ENCODE results near the gene NAMPT.

The NAMPT gene

DNA sequence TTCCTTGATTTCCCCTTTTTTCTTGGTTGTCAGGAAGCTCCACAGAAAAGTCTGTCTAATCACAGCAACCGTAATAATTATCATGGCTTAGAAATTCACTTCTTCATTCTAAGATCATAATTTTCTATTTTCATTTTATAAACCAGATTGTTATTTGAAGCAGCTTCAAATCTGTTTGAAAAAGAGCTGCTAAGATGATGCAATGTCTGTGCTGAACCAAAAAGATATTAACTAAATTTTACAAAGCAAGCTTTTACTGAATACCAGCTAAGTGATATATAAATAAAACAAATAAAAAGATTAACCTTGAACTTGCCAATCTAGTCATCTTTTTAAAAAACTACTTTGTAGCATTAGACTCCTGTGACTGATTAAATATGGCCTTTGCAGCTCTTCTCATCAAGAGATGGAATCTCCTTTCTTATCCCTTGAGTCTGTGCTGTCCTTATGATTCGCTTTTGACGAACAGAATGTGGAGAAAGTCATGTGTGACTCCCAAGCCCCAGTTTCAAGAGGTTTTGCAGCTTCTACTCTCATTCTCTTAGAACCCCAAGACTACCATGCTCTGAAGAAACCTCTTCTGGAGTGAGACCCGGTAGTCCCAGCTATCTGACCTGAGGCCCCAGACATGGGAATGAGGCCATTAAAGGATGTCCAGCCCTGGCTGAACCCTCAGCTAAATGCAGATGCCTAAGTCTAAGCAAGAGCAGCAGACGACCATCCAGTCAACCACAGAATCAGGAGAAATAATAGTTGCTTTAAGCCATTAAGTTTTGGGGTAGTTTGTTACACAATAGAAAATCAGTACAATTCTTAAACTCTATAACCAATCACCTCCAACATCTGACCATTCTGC, 14.4 kb downstream of the NAMPT start:
- DNase-seq: no peak

DNA sequence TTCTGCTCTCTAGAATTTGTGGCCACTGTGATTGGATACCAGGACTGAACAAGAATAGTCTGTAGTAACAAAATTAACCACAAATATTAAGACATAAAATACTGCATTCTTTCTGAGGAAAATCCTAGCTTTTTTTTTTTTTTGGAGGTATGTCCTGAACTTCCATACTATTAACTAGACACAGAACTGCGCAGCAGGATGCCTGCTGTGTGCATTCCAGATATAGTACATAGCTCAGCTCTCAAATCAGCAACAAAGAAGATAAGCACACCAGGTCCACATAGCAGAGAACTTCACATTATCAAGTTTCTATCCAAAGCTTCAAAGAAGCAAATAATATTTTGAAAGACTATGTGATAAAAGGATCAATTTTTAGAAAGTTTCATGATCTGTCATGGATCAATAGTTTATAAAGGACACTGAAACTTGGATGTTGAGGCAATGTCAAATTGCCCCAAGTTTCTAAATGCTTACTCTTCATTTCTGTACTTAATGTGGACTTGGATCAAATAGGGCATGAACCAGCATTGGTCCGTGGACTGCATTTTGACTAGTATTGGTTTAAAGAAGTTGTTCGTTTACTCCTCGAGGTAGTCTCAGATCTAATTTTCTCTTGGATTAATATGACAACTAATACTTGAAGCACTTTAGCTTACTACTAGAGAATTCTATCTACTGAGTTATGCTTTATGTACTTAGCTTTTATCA, 15.4 kb downstream of the NAMPT start:
- DNase-seq: no peak

DNA sequence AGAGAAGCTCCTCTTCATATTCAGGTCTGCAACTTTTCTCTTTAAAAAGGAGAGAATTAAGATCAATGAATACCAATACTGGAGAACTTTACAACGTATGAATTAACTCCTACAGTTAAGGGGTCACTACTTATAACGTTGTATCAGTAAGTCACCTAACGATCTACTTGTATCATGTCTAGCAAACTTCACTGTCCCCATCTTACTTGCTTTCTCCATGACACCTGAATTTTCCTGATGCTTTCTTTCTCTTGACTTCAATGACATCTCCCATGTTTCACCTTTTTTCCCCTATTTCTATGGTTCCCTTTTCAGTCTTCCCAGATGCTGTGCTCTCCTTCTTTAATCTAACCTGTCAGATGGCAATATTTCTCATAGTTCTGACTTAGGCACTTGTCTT, 19.6 kb downstream of the NAMPT start:
- DNase-seq: no peak

DNA sequence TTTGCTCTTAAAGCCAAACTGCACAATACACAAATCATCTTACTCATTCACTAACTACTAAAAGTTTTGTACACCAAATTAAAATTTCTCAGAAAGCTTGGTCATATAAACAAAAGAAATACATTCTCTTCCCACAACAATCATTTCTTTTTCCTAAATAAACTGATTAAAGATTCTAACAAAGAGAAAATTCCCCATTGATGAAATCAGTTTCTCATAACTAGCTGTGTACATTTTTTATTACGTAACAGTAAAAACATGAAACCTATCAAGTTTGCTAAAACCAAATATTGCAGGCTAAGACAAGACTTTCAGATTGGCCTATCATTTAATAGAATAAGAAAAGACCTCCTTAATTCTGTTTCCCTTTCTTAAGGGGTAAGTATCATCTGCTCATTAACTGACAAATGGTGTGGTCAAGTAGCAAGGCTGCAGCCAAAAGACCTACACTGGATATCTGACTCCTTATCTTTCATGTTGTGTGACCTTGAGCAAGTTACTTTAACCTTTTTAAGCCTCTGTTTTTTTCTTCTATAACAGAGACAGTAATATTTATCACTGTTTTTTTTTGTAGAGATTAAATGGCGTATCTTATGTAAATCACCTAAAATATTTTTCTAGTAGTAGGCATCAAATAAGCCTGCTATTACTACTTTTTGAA, 22.4 kb downstream of the NAMPT start:
- DNase-seq: no peak

DNA sequence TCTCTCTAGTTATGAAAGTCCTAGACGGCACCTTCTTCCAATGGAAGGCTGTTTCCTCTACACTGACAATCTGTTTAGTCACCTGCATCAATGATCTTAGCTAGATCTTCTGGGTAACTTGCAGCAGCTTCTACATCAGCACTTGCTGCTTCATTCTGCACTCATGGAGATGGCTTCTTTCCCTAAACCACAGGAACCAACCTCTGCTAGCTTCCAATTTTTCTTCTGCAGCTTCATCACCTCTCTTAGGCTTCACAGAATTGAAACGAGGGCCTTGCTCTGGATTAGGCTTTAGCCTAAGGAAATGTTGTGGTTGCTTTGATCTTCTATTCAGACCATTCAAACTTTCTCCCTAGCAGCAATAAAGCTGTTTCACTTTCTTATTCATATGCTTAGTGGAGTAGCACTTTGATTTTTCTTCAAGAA, 24.6 kb downstream of the NAMPT start:
- DNase-seq: no peak

DNA sequence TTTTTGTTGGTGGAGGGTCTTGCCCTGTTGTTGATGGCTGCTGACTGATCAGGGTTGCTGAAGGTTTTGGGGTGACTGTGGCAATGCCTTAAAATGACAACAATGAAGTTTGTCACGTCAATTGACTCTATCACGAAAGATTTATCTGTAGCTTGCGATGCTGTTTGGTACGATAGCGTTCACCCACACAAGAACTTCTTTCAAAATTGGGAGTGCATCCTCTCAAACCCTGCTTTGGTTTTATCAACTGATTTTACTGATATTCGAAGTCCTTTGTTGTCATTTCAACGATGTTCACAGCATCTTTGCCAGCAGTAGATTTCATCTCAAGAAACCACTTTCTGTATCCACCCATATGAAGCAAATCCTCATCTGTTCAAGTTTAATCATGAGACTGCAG, 26.0 kb downstream of the NAMPT start:
- no peak for DNase-seq

DNA sequence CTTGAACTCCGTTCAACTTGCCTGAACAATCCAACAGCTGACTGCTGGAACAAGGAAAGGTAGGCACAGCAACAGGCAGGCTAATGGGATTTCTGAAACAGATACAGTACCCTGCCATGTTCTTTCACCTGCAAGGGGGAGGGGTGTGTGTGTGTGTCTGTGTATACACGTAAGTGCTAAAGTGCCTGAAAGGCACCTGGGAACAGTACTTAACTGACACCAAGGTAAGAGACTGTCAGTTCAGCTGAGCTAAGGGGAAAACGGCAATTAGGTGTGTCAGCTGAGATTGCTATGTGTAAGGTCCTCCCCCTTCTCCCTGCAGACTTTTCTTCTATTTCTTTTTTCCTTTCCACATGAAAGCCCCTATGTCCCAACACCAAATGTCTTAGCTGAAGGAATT, 27.0 kb downstream of the NAMPT start:
- no peak for DNase-seq

DNA sequence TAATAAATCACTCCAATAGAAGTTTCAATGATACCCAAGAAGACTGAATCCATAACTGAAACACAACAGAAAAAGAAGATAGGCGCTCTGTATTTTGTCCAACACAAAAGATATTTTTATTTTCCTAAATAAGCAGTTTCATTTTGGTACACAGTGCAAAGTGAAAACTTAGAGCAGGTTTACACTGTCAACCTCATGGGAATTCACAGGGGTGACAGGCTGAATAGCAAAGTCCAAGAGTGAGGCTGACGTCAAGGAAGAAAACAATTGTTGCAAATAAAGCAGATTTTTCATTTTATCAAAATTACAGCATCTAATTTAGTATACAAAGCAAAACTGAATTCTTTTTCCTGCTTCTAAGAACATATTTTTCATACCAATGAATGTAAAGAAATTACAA, 28.6 kb downstream of the NAMPT start:
- no peak for DNase-seq

DNA sequence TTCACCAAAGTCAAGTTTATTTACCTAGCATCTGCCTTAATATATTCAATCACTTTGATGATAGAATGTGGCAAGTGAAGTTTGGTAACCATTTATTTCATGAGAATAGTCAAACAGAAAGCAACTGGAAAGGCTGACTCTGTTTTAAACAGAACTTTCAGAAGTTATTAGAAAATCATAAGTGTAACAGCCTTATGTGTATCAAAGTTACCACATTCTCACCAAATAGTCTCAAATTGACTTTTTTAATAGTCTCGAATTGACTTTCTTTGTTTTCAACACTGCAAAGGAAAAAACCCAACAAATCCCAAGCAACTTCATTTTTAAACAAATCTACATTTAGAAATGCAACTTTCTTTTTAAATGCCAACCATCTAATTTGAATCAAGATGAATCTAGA, 29.5 kb downstream of the NAMPT start:
- DNase-seq: no peak

DNA sequence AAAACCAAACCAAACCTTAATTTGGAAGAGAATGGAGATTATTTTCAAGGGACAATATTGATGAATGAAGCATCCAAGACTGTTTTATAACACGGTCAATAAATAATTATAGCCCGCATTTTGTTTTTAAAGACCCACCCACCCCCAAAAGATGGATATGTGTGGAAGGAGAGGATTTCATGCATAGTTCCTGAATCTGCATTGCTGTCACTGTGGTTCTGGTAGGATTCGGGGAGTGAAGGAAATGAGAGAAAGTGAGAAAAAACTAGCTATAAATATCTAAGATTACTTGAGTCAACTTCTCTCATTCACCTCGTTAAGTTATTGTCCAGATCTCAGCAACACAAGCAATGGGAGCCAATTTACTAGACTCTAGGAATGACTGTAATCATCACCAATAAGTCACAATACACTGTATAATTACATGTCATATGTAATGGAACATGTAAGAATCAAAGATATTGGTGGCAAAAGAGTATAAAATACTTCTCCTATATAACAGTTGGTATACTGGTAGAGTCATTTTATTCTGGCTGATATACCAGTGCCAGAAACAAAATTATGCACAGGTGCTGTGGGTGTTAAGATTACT, 30.2 kb downstream of the NAMPT start:
- DNase-seq: no peak

DNA sequence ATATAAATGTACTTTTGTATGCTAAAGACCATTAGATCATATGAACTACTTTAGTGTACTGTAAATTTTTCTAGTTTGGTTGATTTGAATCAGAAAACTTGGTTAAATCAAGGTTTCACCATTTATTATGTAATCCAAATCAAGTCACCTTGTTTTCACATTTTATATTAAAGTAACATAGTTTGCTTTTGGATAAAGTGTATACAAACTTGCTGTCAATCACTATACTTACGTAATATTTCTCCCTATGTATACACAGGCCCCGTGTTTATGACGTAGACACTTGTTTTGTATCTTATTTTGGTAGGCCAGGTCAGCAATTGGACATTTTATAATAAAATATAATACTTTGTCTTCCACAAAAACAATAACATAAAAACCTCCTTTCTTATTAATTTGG, 32.2 kb downstream of the NAMPT start:
- no peak for DNase-seq

DNA sequence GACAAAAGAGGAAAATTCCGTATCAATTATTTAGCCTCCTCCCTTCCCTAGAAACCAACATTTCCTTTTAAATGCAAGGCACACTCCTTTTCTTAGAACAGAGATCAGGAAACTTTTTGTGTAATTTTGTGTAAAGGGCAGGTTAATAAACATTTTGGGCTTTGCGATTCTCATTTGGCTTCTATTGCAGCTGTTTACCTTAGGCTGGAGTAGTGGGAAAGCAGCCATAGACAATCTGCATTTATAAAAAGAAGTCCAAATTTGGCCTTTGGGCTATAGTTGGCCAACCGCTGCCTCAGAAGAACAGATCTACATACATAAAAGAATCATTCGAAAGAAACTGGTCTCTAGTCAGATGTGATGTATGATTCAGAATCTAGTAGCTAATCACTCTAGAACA, 35.3 kb downstream of the NAMPT start:
- no peak for DNase-seq

DNA sequence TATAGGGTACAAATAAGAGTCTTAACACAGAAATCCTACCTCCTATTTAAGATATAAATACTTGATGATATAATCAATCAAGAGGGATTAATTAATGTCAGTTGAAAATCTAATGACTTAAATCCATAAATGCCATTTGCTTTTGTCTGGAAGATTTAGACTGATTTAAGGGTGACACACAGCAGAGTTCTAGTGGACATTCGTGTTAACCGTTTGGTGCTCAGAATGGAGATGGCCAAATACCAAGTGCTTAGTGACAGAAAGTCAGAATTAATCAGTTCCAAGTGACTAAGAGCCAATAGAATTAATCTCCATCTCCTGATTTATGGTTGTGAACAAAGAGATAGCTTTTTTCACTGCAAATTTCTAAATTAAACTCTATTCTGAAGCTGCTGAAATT, 36.2 kb downstream of the NAMPT start:
- no peak for DNase-seq

DNA sequence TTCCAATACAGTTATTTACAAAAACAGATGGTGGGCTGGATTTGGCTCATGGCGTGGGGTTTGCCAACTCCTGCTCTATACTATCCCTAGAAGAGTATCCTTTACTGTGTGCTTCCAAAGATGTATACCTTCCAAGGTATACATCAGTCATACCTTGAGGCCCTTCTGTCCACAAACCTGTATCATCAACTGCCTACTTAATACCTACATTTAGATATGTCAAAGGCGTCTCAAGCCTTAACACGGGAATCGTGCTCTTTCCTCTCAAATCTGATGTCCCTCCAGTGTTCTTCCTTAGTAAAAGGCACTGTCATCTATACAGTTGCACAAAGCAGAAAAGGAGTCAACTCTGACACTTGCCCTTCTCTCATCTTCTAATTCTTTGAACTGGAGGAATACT, 36.9 kb downstream of the NAMPT start:
- DNase-seq: no peak

DNA sequence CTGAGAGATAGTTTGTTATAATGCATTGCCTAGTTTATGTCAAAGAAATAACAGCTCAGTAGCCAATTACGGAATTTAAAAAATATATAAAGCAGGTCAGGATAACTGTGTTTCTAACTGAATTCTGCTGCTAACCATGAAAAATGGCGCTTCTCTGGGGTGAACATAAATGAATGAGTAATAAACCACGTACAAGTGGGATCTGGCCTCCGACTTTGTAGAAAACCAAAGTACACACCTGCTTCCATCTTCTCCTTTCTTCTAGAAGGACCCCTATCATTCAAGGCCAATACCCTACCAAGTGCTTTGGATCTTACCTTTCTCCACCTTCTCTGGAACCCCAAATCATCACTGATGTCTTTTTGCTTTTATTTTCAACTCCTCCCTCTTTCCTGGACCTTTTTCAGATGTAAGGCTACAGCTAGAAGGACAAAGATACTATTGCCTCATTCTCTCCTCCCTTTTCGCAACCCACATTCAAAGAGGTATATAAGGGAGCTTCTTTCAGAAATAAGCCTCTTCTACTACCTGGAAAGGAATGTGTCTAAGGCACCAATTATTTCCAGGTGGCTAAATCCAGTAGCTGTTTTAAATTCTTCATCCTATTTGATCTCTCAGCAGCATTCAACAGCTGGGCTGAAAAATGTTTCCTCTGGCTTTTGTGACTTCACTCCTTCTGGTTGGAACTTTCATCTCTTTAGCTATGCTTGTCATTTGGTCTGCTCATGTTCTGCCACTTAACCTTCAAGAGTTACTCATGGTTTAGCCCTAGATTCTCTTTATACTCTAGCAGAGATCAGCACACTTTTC, 37.7 kb downstream of the NAMPT start:
- DNase-seq: no peak

DNA sequence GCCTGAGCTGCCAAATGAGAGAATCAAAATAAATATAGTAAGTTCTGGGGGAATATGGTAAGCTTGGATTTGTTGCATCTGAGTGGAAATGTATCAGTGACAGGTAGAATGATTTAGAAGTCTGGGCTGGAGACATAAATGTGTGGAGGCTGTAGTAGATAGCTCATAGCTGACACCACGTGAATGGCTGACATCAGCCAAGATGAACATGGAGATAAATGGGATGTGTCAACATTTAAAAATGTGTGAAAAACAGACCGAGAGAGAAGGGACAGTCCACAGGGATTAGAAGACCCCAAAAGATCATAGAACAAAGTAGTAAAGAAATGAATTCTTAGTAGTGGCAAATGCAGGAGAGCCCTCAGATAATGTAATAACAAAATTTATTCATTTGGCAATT, 40.9 kb downstream of the NAMPT start:
- no peak for DNase-seq

DNA sequence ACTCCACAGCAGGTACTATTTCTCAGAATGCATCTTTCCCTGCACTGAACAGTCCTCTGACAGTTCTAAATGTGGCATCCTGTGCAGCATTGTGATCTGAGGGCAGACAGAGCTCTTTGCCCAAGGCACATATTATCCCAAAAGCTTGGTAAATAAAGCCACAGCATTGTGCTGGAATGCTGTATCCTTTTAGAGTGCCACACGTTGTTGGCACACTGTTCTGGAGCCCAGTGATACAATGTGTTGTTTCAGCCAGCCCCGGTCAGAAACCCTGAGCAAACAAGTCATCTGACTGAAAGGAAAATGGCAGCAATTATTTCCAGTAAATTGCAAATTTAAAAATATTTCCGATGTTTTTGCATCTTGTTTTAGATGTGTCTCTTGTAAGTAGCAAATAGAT, 45.4 kb downstream of the NAMPT start:
- no peak for DNase-seq

DNA sequence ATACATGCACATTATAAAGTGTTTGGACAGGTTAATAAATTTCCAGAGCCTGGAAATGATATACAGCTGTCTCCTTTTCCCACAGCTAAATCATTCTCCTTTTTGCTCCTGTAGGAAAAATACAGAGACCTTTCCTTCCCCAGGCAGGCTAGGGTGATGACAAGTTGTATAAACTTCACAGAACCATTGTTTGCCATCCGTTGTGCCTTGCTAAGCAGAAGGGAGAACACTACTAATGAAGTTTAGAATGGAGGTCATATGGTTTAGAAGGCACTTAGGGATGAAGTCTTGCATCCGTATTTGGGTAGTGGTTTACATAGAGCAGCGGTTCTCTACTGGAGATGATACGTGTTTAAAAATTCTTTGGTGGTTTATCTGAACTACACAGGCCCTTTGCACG, 46.0 kb downstream of the NAMPT start:
- DNase-seq: no peak

DNA sequence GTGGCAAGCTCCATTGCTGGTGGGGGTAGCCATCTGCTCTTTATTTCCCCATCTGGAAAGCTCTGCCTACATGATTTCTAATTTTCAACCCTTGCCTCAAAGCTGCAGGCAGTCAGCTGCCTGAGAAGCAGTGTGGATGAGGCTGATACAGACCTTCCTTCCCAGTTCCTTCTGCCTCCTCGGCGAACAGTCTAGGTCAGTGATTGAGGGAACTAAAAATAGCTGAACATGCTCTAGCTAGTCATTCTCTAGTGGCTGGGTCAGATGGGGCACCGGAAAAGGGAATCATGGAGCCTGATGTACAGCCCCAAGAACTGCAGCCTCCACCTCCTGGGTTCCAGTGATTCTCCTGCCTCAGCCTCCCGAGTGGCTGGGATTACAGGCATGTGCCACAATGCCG, 48.7 kb downstream of the NAMPT start:
- DNase-seq: no peak

DNA sequence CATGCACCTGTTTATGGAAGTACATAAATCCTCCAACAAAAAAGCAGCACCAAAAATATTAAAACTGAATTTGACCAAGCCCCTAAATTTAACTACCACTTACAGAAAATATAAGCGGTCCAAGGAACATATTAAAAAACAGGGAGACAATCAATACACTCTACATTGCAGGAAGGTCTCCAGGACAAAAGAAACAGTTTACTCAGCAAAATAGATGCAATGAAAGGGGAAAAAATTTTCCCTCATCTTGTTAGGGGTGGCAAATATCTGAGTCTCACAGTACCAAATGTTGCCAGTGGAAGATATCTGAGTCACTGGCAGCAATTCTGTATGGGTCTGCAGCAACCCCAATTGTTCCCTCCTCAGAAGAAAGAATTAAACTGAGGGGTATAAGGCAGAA, 50.4 kb downstream of the NAMPT start:
- DNase-seq: no peak

DNA sequence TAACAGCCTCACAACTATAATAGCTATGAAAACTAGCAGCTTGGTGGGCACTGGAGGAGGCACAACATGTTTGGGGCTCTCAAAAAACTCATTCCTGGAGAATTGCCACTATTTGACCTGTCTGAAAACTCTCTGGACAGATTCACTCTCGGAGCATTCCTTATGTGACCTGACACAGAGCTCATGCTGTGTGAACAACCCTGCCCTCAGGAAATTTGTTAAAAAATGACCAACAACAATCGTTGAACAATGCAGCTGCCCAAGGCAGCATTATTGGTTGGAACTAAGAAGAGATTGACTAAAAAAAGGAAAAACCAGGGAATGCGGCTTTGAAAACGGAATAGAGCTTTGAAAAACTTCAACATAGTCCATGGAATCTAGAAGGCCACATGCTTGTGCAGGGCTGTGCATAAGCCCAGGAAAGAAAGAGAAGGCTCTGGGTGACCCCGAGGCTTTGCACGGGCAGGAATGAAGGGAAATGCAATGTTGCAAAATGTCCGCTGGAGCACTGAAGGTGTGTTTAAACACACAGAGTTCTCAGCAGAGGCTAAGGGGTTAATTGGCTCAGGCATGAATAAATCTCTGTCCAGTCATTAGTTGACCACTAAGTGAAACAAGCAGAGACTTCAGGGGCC, 52.8 kb downstream of the NAMPT start:
- DNase-seq: no peak

DNA sequence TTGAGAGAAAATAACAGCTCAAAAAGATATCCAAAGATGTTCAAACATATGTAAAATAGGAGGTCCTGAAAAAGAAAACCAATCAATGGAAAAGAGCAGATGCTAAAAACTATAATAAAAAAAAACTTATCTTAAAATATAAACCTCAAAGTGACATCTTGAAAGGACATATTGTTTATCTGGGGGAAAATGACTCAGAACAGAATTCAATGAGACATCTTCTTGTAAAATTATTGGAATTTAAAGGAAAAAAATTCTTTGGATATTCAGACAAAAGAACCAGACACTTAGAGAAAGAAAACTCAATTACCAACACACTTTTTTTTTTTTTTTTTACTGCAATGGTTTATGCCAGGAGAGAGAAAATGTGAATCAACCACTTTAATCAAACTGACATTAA, 58.9 kb downstream of the NAMPT start:
- DNase-seq: no peak

All from NCI-H524 treated with DMSO at 0.1 percent for 48 hours (cell line).